NCI-H1105 (cell line): ENCODE results near the gene SLC22A25.
"Not testable (repeated sequence)": the region's sequence is repeated elsewhere in the genome, so short reads cannot be mapped to it uniquely, and the experiment has no call there.

ENCODE experiments used
- DNase-seq: peaks from one replicate; lab custom pipeline; 2025; lab: John Stamatoyannopoulos, UW

Gene SLC22A25

GRCh38 chr11:63243533-63243932 is at the start of gene SLC22A25:
SLC22A25 (minus strand) TSS chr11:63243599; CDS start chr11:63229652, 13,947 bp downstream.
- DNase-seq, result no peak

DNA sequence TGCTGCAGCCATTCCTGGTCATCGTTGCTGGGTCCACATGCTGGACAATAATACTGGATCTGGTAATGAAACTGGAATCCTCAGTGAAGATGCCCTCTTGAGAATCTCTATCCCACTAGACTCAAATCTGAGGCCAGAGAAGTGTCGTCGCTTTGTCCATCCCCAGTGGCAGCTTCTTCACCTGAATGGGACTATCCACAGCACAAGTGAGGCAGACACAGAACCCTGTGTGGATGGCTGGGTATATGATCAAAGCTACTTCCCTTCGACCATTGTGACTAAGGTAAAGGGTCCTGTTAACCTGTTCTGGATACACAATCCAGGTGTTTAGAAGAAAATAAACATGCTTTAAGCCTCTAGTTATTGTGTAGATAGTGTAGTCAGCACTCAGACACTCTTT is 46.9 kb upstream of the SLC22A25 start:
- no peak for DNase-seq

GRCh38 chr11:63289658-63290057 is 46.3 kb upstream of the SLC22A25 start:
- DNase-seq, result no peak

DNA sequence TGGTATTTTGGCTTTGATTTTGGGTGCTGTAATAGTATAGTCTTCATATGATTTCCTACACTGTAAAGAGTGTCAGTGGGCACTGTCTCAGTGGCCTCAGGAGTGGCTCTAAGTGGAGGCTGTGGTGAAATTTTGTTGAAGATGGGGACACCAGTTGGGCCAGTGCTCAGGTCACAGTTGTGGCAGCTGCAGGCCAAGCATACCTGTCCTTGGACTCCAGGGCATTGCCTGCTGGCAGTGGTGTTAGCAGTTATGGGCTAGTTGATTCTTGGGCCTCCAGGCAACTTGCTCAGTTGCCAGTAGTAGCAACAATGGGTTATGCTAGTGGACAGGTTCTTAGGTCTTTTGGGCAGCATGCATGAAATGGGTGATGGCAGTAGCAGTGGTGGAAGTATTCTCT is 39.2 kb upstream of the SLC22A25 start:
- DNase-seq, result no peak

GRCh38 chr11:63280920-63281319 is 37.5 kb upstream of the SLC22A25 start:
- DNase-seq, result no peak

- DNase-seq, result no peak
Observed at GRCh38 chr11:63277345-63277943, 34.0 kb upstream of the SLC22A25 start.

- no peak for DNase-seq
Observed at GRCh38 chr11:63274776-63275175, 31.4 kb upstream of the SLC22A25 start.

DNA sequence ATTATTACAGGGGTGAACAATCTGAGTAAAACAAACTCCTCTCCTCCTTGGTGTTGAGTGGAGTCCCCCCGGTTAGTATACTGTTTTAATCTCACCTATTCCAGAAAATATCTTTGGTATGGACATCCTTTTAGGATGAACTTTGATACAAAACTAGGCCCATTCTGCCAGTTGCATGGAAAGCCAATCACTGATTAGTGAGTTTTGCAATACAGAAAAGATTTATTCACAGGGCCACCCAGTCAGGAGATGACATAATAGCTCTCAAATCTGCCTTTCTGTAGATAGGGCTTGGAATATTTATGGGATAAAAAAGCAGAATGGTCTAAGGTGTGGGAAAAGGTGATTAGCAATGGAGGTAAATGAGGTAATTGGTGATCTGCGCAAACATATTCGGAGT is 30.3 kb upstream of the SLC22A25 start:
- no peak for DNase-seq

DNA sequence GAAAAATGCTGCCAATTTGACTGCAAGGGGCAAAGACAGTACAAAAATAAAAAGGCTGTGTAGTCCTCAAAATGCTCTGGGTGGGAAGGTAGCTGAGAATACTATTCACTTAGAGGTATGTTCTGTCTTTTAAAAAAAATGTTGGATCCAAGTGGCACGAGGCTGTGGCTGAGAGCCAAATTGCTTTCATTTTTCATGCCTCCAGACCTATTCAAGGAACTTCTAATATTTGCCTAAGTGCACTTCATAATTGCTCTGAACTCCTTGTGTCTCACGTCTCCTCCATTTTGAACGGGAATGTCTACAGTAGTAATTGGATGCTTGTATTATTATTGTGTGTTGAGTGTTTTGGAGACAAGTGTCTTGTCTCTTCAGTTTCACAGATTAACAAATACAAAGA is 19.1 kb upstream of the SLC22A25 start:
- DNase-seq, result no peak

- no peak for DNase-seq
Observed at GRCh38 chr11:63251312-63251711, 7.9 kb upstream of the SLC22A25 start.

DNA sequence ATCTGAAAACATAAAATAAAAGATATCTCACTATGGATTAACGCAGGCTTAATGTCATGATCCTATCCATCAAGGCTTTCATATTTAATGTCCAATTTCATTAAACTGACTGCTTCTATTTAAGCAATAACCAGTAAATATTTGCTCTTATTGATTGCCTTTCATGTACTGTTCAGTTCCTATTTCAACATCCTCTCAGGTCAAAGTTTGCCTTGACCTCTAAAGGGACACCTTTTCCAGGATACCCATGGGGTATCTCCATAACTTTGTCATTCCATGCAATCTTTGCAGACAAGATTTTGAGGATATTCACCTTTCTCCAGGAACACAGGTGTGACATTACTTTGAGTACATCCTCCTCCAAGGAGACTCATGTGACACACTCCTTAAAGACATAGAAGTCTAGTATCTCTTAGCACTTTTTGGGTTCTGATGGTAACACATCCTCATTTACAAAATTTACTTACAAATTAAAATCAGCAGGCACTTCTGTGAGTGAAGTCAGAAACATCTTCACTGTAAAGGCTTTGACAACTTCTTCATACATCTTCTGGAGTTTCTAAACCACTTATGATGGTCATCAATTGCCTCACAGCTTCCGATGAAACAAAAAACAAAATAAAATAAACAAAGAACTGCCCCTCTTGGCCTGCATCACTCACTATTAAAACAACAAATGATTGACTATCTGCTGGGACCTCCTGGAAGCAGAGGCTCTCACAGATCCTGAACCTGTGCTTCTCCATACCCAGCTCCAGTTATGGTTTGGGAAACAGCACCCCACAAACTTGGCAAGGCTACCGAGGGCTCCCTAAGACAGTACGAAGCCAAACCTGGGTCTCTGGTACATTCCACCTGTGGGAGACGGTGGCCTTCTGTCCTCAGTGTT is 7.0 kb upstream of the SLC22A25 start:
- DNase-seq, result no peak

DNA sequence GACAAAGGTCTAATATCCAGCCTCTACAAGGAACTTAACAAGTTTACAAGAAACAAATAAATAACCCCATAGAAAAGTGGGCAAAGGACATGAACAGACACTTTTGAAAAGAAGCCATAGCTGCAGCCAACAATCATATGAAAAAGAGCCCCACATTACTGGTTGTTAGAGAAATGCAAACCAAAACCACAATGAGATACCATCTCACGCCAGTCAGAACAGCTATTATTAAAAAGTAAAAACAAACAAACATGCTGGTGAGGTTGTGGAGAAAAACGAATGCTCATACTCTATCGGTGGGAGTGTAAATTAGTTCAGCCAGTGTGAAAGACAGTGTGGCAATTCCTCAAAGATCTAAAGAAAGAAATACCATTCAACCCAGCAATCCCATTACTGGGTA is 5.6 kb upstream of the SLC22A25 start:
- no peak for DNase-seq

- not testable (repeated sequence) for DNase-seq
Observed at GRCh38 chr11:63247237-63248002, 4.0 kb upstream of the SLC22A25 start.

- no peak for DNase-seq
Observed at GRCh38 chr11:63246045-63246444, 2.6 kb upstream of the SLC22A25 start.

GRCh38 chr11:63244862-63245261 is 1.5 kb upstream of the SLC22A25 start:
- DNase-seq, result no peak

- DNase-seq, result no peak
Observed at GRCh38 chr11:63242089-63242781, 1.2 kb downstream of the SLC22A25 start.

- no peak for DNase-seq
Observed at GRCh38 chr11:63240791-63241379, 2.5 kb downstream of the SLC22A25 start.

DNA sequence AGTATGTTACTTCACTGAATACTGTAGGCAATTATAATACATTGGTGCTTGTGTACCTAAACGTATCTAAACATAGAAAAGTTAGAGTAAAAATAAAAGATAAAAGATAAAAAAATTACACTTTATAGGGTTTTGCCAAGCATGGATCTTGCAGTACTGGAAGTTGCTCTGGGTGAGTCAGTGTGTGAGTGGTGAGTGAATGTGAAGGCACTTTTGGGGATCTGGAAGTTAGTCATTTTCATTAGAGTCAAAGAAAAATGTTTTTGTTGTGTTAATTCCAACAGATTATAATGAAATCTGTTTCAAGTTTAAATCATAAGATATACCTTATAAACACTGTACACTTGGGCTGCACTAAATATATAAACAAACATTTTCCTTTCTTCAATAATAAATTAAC is 3.3 kb downstream of the SLC22A25 start:
- DNase-seq, result no peak

DNA sequence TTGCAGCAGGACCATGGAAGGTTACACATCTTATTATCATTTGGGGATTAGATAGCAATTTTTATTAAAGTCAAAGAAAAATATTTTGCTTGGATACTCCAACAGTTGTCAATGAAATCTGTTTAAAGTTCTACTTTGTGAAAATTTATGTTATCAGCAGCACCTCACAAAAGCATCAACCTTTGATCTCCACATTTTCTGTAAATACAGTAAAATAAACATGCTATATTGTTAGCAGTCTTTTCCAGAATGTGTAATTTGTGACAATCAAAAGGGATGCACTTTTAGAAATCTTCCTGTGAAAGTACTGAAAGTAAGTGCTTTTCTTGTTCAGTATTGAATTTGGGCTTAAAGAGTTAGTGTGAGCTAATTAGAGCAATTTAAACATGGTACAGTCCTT is 4.1 kb downstream of the SLC22A25 start:
- DNase-seq, result no peak

GRCh38 chr11:63237413-63237812 is 6.0 kb downstream of the SLC22A25 start:
- DNase-seq, result no peak
